ENCODE results near the gene ADAMTS6.
"Not testable (repeated sequence)": the region's sequence is repeated elsewhere in the genome, so short reads cannot be mapped to it uniquely, and the experiment has no call there.

Gene ADAMTS6

DNA sequence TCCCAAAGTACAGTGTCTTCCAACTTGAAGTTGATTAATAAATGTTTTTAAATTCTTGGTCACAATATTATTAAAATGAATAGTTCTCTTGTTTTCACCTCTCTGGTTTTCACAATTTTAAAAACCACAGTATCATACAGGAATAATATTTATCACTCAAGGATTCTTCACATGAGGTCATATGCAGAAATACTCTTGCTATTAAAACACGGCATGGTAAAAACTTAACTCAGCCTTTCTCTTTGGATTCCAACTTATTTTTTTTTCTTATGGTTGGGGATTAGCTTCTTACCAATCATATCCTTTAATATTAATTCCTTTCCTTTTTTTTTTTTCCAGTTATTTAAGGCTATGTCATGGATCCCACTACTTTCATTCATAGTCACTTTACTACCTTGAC is 289.4 kb downstream of the ADAMTS6 start:
- TF ChIP-seq, protein P1, sequence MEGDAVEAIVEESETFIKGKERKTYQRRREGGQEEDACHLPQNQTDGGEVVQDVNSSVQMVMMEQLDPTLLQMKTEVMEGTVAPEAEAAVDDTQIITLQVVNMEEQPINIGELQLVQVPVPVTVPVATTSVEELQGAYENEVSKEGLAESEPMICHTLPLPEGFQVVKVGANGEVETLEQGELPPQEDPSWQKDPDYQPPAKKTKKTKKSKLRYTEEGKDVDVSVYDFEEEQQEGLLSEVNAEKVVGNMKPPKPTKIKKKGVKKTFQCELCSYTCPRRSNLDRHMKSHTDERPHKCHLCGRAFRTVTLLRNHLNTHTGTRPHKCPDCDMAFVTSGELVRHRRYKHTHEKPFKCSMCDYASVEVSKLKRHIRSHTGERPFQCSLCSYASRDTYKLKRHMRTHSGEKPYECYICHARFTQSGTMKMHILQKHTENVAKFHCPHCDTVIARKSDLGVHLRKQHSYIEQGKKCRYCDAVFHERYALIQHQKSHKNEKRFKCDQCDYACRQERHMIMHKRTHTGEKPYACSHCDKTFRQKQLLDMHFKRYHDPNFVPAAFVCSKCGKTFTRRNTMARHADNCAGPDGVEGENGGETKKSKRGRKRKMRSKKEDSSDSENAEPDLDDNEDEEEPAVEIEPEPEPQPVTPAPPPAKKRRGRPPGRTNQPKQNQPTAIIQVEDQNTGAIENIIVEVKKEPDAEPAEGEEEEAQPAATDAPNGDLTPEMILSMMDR (IDR thresholded peaks at IDR 0.05; ENCODE audit: extremely low read depth, missing control alignments) = no peak
- DNase-seq (ENCODE audit: low spot score) = no peak

DNA sequence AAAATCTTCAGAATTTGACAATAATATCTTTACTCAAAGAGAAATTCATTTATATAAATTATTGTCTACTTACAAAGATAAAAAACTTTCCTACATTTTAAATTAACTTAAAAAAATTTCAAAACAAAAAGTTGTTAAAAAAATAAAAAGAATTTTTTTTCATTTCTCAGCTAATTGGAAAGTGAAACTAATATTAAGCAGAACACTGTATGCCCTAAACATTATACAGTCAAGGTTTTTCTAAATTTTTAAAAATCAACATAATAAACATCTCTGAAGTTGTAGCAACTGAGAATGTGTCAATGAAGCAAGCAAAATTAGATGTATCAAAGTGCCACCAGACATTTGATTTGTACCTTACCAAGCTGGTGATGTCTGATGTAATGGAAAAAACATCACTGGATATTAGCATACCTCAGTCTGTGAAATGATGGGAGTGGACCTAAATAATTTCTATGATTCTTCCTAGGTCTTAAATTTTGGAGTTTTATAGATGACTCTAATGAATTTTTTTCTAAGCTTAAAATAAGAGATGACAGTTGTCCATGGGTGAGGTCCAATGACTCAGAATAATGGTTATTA is 290.1 kb downstream of the ADAMTS6 start:
- TF ChIP-seq, protein P1 (IDR thresholded peaks at IDR 0.05; ENCODE audit: extremely low read depth, missing control alignments) = no peak
- no peak for DNase-seq (ENCODE audit: low spot score)

GRCh38 chr5:65190328-65191053 is 291.2 kb downstream of the ADAMTS6 start:
- peak; percentile 29 for DNase-seq (ENCODE audit: low spot score)

GRCh38 chr5:65186646-65187227 is 295.0 kb downstream of the ADAMTS6 start:
- DNase-seq (ENCODE audit: low spot score) = no peak
- TF ChIP-seq, protein P1 (IDR thresholded peaks at IDR 0.05; ENCODE audit: extremely low read depth, missing control alignments) = no peak

More at GRCh38 chr5:65190328-65191053, 291.2 kb downstream of the ADAMTS6 start:
- TF ChIP-seq, protein P1 (IDR thresholded peaks at IDR 0.05; ENCODE audit: extremely low read depth, missing control alignments) = no peak

DNA sequence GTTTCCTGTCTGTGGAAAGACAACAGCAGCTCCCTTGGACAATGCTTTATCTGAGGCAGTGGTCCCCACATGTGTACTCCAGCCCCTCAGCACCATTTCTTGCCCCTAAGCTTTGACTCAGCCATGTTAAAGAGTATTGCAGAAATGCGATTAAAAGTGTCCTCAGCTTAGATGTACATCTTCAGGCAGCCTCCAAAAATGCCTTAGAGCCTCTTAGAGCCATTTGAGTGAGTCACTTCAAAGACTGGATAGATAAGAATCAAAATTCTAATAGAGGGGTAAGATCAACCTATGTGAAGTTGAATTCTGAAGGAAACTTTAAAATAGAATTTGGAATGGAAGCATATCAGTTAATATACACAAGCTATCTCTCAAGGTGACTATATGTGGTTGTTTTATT is 296.3 kb downstream of the ADAMTS6 start:
- TF ChIP-seq, protein P1 (IDR thresholded peaks at IDR 0.05; ENCODE audit: extremely low read depth, missing control alignments) = no peak
- no peak for DNase-seq (ENCODE audit: low spot score)

GRCh38 chr5:65184780-65185179 is 296.9 kb downstream of the ADAMTS6 start:
- DNase-seq (ENCODE audit: low spot score) = no peak

DNA sequence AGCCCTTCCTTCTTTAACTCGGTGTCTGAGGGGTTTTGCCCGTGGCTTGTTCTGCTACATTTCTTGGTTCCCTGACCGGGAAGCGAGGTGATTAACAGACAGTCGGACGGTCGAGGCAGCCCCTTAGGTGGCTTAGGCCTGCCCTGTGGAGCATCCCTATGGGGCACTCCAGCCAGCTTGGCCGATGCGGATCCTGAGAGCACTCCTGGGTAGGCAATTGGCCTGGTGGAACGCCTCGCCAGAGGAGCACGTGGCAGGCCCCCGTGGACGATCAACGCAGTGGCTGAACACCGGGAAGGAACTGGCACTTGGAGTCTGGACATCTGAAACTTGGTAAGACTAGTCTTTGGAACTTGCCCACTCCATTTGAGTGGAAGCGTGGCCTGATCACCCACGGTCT is 307.5 kb downstream of the ADAMTS6 start:
- not testable (repeated sequence) for DNase-seq (ENCODE audit: low spot score)

More at GRCh38 chr5:65184780-65185179, 296.9 kb downstream of the ADAMTS6 start:
- TF ChIP-seq, protein P1 (IDR thresholded peaks at IDR 0.05; ENCODE audit: extremely low read depth, missing control alignments) = no peak
